ENCODE measurements around the gene BRI3.

DNA sequence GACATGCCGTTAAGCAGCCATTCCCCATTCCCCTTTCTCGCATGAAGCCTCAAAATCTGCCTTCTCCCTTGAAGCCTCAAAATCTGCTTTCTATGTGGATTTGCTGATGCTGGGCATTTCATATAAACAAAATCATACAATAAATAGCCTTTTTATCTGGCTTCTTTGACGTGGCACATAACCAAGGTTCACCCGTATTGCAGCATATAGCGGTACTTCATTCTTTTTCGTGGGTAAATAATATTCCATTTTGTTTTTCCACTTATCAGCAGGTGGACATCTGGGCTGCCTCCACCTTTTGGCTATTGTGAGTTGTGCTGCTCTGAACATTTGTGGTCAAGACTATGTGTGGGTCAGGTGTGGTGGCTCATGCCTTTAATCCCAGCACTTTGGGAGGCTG lies 57.0 kb downstream of the BRI3 start:
- TF ChIP-seq CTCF (IDR thresholded peaks at IDR 0.05) (no peak), POLR2AphosphoS5 (IDR thresholded peaks at IDR 0.05; ENCODE audit: low read depth, low read length) (no peak), SIN3A (IDR thresholded peaks at IDR 0.05; ENCODE audit: borderline replicate concordance, insufficient read depth, low read depth, low read length) (no peak)
